ENCODE measurements around the gene USH1C. TPM values are rescaled to one million over a fixed set of nuclear protein-coding genes. Genes with fewer than 3 reads are reported as not detected.

Gene USH1C
- total RNA-seq, 4 donors from 2014 or later, result 0.75 TPM; not detected in 3

GRCh38 chr11:17543574-17544180, 539 bp downstream of the USH1C start:
- TF ChIP-seq, protein P1, sequence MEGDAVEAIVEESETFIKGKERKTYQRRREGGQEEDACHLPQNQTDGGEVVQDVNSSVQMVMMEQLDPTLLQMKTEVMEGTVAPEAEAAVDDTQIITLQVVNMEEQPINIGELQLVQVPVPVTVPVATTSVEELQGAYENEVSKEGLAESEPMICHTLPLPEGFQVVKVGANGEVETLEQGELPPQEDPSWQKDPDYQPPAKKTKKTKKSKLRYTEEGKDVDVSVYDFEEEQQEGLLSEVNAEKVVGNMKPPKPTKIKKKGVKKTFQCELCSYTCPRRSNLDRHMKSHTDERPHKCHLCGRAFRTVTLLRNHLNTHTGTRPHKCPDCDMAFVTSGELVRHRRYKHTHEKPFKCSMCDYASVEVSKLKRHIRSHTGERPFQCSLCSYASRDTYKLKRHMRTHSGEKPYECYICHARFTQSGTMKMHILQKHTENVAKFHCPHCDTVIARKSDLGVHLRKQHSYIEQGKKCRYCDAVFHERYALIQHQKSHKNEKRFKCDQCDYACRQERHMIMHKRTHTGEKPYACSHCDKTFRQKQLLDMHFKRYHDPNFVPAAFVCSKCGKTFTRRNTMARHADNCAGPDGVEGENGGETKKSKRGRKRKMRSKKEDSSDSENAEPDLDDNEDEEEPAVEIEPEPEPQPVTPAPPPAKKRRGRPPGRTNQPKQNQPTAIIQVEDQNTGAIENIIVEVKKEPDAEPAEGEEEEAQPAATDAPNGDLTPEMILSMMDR (IDR thresholded peaks at IDR 0.05; ENCODE audit: low read depth), result no peak

DNA sequence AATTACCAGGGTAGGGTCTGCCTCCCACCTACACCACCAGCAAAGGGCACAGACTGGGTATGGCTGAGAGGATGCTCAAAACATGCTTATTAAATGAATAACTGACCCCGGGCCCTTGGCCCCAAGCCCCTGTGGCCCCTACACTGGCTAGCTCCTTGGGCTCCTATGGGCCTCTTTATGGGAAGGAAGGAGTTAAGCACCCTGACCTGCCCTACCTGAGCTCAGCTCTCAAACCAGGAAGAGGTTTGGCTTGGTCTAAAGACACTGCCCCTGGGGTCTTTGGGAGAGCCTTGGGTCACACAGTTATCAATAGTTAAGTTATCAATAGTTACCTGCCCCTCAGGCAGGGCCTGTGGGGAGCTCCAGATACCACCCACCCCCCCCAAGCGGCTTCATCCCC, 1.2 kb downstream of the USH1C start:
- TF ChIP-seq, protein P1 (IDR thresholded peaks at IDR 0.05; ENCODE audit: low read depth), result no peak

DNA sequence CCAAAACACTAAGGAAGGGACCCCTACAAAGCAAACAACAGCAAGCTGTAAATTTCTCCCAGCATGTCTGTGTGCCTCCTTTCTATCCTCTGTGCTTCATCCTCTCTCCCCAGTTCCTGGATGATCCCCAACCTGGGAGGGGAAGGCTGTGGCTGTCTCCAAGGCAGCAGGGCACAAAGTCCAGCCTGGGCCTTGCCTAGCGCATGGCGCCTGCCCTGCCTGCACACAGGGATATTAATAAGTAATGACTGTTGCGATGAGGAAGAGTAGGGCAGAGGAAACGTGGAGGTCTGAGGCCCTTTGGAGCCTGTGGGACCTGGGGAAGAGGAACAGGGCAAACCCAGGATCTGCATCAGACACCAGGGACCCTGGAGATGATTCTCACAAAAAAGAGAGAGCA, 2.0 kb downstream of the USH1C start:
- TF ChIP-seq, protein P1 (IDR thresholded peaks at IDR 0.05; ENCODE audit: low read depth), result no peak

DNA sequence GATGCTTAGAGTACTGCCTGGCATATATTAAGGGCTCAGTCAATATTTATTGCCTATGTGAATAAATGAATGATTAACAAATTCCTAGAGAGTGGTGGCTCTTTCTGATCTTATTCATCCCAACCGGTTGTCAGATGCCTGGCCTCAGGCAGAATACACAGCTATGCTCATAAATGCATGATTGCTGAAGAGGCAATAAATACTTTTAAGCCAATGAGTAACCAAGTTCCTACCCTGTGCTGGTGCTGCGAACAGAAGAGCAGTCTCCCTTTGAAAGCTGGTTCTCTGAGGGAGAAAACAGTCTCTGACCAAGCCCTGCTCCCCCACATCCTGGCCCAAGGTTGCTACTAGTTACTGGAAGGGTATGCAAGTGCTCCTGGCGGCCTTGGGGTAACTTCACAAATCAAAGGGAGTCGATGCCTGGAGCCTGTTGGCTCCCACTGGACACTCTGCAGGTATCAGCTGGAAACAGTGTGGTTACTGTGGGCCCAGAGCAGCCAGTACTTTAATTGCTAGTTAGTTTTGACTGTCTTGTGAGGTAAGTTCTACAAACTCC, 2.8 kb downstream of the USH1C start:
- TF ChIP-seq, protein P1 (IDR thresholded peaks at IDR 0.05; ENCODE audit: low read depth), result no peak

DNA sequence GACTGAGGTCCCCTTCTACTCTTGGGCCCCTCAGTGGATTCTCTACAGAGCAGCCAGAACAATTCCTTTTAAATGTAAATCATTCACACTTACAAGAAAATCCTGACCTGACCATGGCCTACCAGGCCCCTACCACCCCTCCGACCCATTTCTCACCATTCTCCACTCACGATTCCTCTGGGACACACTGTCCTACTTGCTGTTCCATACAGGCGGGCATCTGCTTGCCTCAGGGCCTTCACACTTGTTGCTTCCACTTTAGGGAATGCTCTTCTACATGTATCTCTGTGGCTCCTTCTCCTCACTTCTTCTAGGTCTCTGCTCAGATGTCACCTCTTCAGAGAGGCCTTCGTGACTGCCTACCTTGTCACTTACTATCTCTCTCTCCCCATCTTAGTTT, 3.4 kb downstream of the USH1C start:
- TF ChIP-seq, protein P1 (IDR thresholded peaks at IDR 0.05; ENCODE audit: low read depth), result no peak

- TF ChIP-seq, protein P1 (IDR thresholded peaks at IDR 0.05; ENCODE audit: low read depth), result no peak
Measured at GRCh38 chr11:17538731-17539130, 5.5 kb downstream of the USH1C start.

GRCh38 chr11:17538054-17538453, 6.2 kb downstream of the USH1C start:
- TF ChIP-seq, protein P1 (IDR thresholded peaks at IDR 0.05; ENCODE audit: low read depth), result no peak
